ENCODE results near the gene NUTF2. TPM values are rescaled to one million over a fixed set of nuclear protein-coding genes. Genes with fewer than 3 reads are reported as not detected.
A peak's percentile ranks its signal among the peaks of the same experiment; 100 is the strongest.

The NUTF2 gene
- total and polyA plus RNA-seq, 2 of the 8 experiments (the other 6 are each of a cell fraction or from before 2014, with no cell fraction given), result 219 to 377 TPM

- WGBS, 2 experiments (ENCODE audit: extremely low coverage in 1 of 2, insufficient coverage in 1 of 2, insufficient read length in 1 of 2, insufficient replicate concordance in 2 of 2, low coverage in 1 of 2, low lambda C conversion rate in 2 of 2, missing lambda C conversion rate in 1 of 2), result 36% methylated on average over 18 of the region's 23 CpGs; no CpG with 5 or more reads in 1 of the 2 experiments
- H3K23me2 ChIP-seq (ENCODE audit: low read depth, low read length), result peaks cover 2% of the 10 kb centered on the region; the same call in 1 of the 2 replicates
- peaks cover 3 to 30% of the 10 kb centered on the region in 2 experiments; a peak in 3 of 4 replicates for H3K79me2 ChIP-seq (ENCODE audit: control insufficient read depth in 1 of 2, insufficient read depth in 2 of 2, low read length in 2 of 2)
- peaks cover 12 to 44% (median 29%) of the 10 kb centered on the region in 4 experiments for H3K36me3 ChIP-seq (ENCODE audit: control insufficient read depth in 2 of 4, insufficient read depth in 4 of 4, low read length in 3 of 4)
- peaks cover 3 to 12% of the 10 kb centered on the region in 2 experiments for H4K20me1 ChIP-seq (replicated peaks in 1 of 2; ENCODE audit: control insufficient read depth in 1 of 2, insufficient read depth in 2 of 2, low read length in 2 of 2)
- no peak; the same call in 1 of the 2 replicates for TF ChIP-seq SP4 (IDR thresholded peaks at IDR 0.05; ENCODE audit: low read length)
- 0 out of 2 replicates have a peak, but pooled peaks have one; percentile 0 for TF ChIP-seq ATF2 (IDR thresholded peaks at IDR 0.05; ENCODE audit: low read length)
- no peak for TF ChIP-seq NRF1 (IDR thresholded peaks at IDR 0.05; ENCODE audit: low read depth, low read length)
- peak overlapping the region; percentile 84 for H4K8ac ChIP-seq (ENCODE audit: extremely low read depth, insufficient read depth, low read length)
- no peak overlapping the region for H2AFZ ChIP-seq (ENCODE audit: low read length)
- peak overlapping the region; percentile 53 for H3K27ac ChIP-seq (ENCODE audit: low read depth, low read length)
- H3K4me3 ChIP-seq (ENCODE audit: extremely low read depth in 1 of 4, insufficient read depth in 2 of 4, low read depth in 3 of 4, low read length in 4 of 4), result peak overlapping the region; percentile 85 to 97 (median 93)
- POLR2A ChIA-PET (ENCODE audit: partially characterized antibody), result interaction anchor here (0.6 to 2.7 kb wide), 18 partner anchors 8 to 116 kb away, joined by 3 to 19 read pairs (median 4); partner anchors contain the start of genes CENPT, NRN1L, NUTF2 and PSKH1
- no peaks in the 10 kb centered on the region for H3K27me3 ChIP-seq (replicated peaks in 1 of 4; ENCODE audit: control insufficient read depth in 3 of 4, extremely low read depth in 1 of 4, insufficient read depth in 3 of 4, low read length in 3 of 4)
- H4K5ac ChIP-seq (ENCODE audit: insufficient read length, low read depth, low read length), result no peak overlapping the region
- peak overlapping the region; percentile 81; the same call in 1 of the 2 replicates for H2BK5ac ChIP-seq (ENCODE audit: low read depth, low read length)
- H3K79me1 ChIP-seq (ENCODE audit: low read depth, low read length), result peaks cover 13% of the 10 kb centered on the region
- H3K4me2 ChIP-seq (ENCODE audit: insufficient read depth in 1 of 2, low read depth in 2 of 2, low read length in 2 of 2), result peak overlapping the region; percentile 89 to 95
- no peak overlapping the region for H2BK12ac ChIP-seq (ENCODE audit: low read depth, low read length)
- H2BK20ac ChIP-seq (ENCODE audit: low read length), result no peak overlapping the region
- no peak for FAIRE-seq
- peaks cover 0 to 7% (median 3%) of the 10 kb centered on the region in 4 experiments; a peak in 3 of 7 replicates for H3K4me1 ChIP-seq (replicated peaks in 1 of 4; ENCODE audit: control insufficient read depth in 3 of 4, insufficient read depth in 4 of 4, low read length in 3 of 4)
- no peak overlapping the region for H3K56ac ChIP-seq (replicated peaks; ENCODE audit: insufficient read length, low read depth, low read length)
- no peaks in the 10 kb centered on the region for H3K9me3 ChIP-seq (ENCODE audit: insufficient read depth in 2 of 2, low read depth in 1 of 2, low read length in 1 of 2)
- DNase-seq (ENCODE audit: low read depth in 1 of 2, low spot score in 2 of 2), result no peak
- 0 out of 2 replicates have a peak overlapping the region, but pooled peaks have one; percentile 61 for H2BK15ac ChIP-seq (ENCODE audit: low read length)
- peak overlapping the region; percentile 74 to 99 (median 82) for H3K9ac ChIP-seq (replicated peaks in 1 of 4; ENCODE audit: extremely low read depth in 1 of 4, low read depth in 3 of 4, low read length in 3 of 4)
- no peak overlapping the region; the same call in 1 of the 2 replicates for H2AK5ac ChIP-seq (ENCODE audit: low read depth, low read length)
- no peak overlapping the region for H2BK120ac ChIP-seq (replicated peaks; ENCODE audit: low read depth, low read length)
- CTCF ChIA-PET (ENCODE audit: partially characterized antibody), result interaction anchor here (1.1 to 21.8 kb wide), 10 partner anchors 10 to 205 kb away, joined by 3 to 623 read pairs (median 4); partner anchors contain the start of genes CTRL, LCAT, NRN1L and PSMB10
- no peak overlapping the region for H3K14ac ChIP-seq (ENCODE audit: insufficient read length)
- no peak overlapping the region for H3K23ac ChIP-seq (ENCODE audit: insufficient read length)
- no peak overlapping the region for H3K4ac ChIP-seq (replicated peaks; ENCODE audit: insufficient read length, low read depth, low read length)
- H3K18ac ChIP-seq (ENCODE audit: extremely low read depth, low read length), result no peak overlapping the region
- H4K91ac ChIP-seq (replicated peaks; ENCODE audit: insufficient read length, low read length), result no peak overlapping the region
Observed at GRCh38 chr16:67873435-67874370, 27.0 kb downstream of the NUTF2 start.
